ENCODE results near the gene TBCB.
"Not testable (repeated sequence)": the region's sequence is repeated elsewhere in the genome, so short reads cannot be mapped to it uniquely, and the experiment has no call there.

Gene TBCB

DNA sequence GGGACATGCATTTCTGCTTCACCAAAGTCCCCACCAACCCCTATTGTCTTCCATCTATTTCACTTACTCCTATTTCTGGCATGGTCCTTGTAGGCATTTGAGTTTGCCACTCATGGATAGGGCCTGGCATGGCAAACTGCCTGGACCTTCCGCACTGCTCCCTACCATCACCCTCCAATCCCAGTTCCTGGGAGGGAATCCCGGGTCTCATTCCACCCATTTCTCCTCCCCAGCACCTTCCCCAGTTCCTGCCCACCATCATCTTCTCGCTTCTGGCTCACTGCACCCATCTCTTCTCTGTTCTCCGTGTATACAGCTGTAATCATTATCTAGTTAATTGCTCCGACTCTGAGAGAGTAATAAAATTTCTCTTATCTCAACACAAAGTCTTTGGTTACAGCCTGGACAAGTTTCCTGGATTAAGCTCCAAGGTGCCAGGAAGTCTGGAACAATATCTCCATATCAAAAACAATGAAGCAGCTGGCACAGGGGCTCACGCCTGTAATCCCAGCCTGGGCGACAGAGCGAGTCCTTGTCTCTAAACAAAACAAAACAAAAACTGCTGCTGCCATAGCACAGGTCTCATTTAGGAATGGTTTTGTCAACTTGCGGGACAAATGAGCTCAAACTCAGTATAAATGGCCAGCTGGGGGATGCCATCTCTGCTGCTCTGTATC, 54.0 kb downstream of the TBCB start:
- no peak for DNase-seq (ENCODE audit: low read depth in 2 of 3, low spot score in 2 of 3)

GRCh38 chr19:36172852-36173251, 57.6 kb downstream of the TBCB start:
- no peak for DNase-seq (ENCODE audit: low read depth in 2 of 3, low spot score in 2 of 3)

GRCh38 chr19:36173846-36174245, 58.6 kb downstream of the TBCB start:
- DNase-seq (ENCODE audit: low read depth in 2 of 3, low spot score in 2 of 3): not testable (repeated sequence)

Measured in activated CD8-positive, alpha-beta memory T cell treated with anti-CD3 and anti-CD28 coated beads for 48 hours (primary cell).